Measurements from ENCODE around the gene HEATR9.

GRCh38 chr17:35889241-35889640 is 20.6 kb upstream of the HEATR9 start:
- TF ChIP-seq FOXM1 (IDR thresholded peaks at IDR 0.05; ENCODE audit: low read depth) (no peak), USF2 (IDR thresholded peaks at IDR 0.05; ENCODE audit: borderline replicate concordance, low read depth, low read length) (no peak), CTCF (IDR thresholded peaks at IDR 0.05) (no peak), EP300 (IDR thresholded peaks at IDR 0.05; ENCODE audit: borderline replicate concordance in 1 of 2, low read depth in 1 of 2, low read length in 1 of 2) (no peak), POLR2AphosphoS5 (IDR thresholded peaks at IDR 0.05; ENCODE audit: low read depth, low read length) (no peak), YY1 (IDR thresholded peaks at IDR 0.05; ENCODE audit: low read depth) (no peak), NFIC (IDR thresholded peaks at IDR 0.05; ENCODE audit: borderline replicate concordance) (no peak), MAX (IDR thresholded peaks at IDR 0.05; ENCODE audit: low read depth) (no peak), RAD21 (IDR thresholded peaks at IDR 0.05; ENCODE audit: low read length) (no peak), TAF1 (IDR thresholded peaks at IDR 0.05; ENCODE audit: borderline replicate concordance, low read depth, low read length) (no peak), ELF1 (IDR thresholded peaks at IDR 0.05) (no peak)
